Measurements from ENCODE around the gene TSPAN31. TPM values are rescaled to one million over a fixed set of nuclear protein-coding genes. Genes with fewer than 3 reads are reported as not detected.

TSPAN31 gene
- total and polyA plus RNA-seq, 12 donors: 21.1 to 37.4 (median 28.8) TPM

- ATAC-seq (peak in 3 of 8 donors; percentile 5 to 12 (median 9)), DNase-seq (peak in 1 of 2 donors; percentile 60)
- H3K9me3 ChIP-seq: no peaks in the 10 kb centered on the region
- intact Hi-C loops (cut with DNase I): no loop called here
- 71% methylated on average over 1 of the region's 1 CpG for WGBS, 2 donors
- peaks cover 13 to 48% (median 38%) of the 10 kb centered on the region in 7 donors for H3K27me3 ChIP-seq
- peaks cover 0 to 14% (median 0%) of the 10 kb centered on the region in 9 donors for H3K36me3 ChIP-seq
- TF ChIP-seq CTCF (IDR thresholded peaks at IDR 0.05): no peak
- peak overlapping the region in 7 of 10 donors; percentile 19 to 86 (median 64) for H3K27ac ChIP-seq
- peaks cover 16 to 74% (median 39%) of the 10 kb centered on the region in 9 donors for H3K4me1 ChIP-seq
- H3K4me3 ChIP-seq: peak overlapping the region in 6 of 10 donors; percentile 7 to 58 (median 20)
Observed at GRCh38 chr12:57741413-57741789, 3.4 kb upstream of the TSPAN31 start.

GRCh38 chr12:57741844-57742738 lies 2.7 kb upstream of the TSPAN31 start:
- peaks cover 0 to 17% (median 6%) of the 10 kb centered on the region in 9 donors for H3K36me3 ChIP-seq
- DNase-seq (no peak), ATAC-seq (no peak)
- 45 to 53% methylated on average over 14 of the region's 14 CpGs for WGBS, 2 donors
- peak overlapping the region in 9 of 10 donors; percentile 7 to 86 (median 60) for H3K27ac ChIP-seq
- intact Hi-C loops (cut with DNase I): no loop called here
- peaks cover 9 to 41% (median 31%) of the 10 kb centered on the region in 7 donors for H3K27me3 ChIP-seq
- H3K9me3 ChIP-seq: no peaks in the 10 kb centered on the region
- H3K4me3 ChIP-seq: peak overlapping the region in 6 of 10 donors; percentile 7 to 58 (median 20)
- peaks cover 11 to 67% (median 33%) of the 10 kb centered on the region in 9 donors for H3K4me1 ChIP-seq
- peak in 1 of 9 donors; percentile 24 for TF ChIP-seq CTCF (IDR thresholded peaks at IDR 0.05)

GRCh38 chr12:57743769-57744168 lies 1.1 kb upstream of the TSPAN31 start:
- ATAC-seq (no peak), DNase-seq (no peak)
- peaks cover 0 to 53% (median 18%) of the 10 kb centered on the region in 9 donors for H3K4me1 ChIP-seq
- H3K36me3 ChIP-seq: peaks cover 0 to 28% (median 19%) of the 10 kb centered on the region in 9 donors
- TF ChIP-seq CTCF (IDR thresholded peaks at IDR 0.05): no peak
- H3K27ac ChIP-seq: peak overlapping the region in 5 of 10 donors; percentile 91 to 99 (median 96)
- H3K4me3 ChIP-seq: peak overlapping the region in 3 of 10 donors; percentile 58 to 90 (median 88)
- peaks cover 0 to 25% (median 15%) of the 10 kb centered on the region in 7 donors for H3K27me3 ChIP-seq
- WGBS, 2 donors: 89 to 93% methylated on average over 2 of the region's 2 CpGs
- H3K9me3 ChIP-seq: no peaks in the 10 kb centered on the region
- intact Hi-C loops (cut with DNase I): no loop called here

GRCh38 chr12:57744194-57744776 lies 554 bp upstream of the TSPAN31 start:
- peaks cover 0 to 33% (median 24%) of the 10 kb centered on the region in 9 donors for H3K36me3 ChIP-seq
- peaks cover 0 to 19% (median 9%) of the 10 kb centered on the region in 7 donors for H3K27me3 ChIP-seq
- no peak for TF ChIP-seq CTCF (IDR thresholded peaks at IDR 0.05)
- no peaks in the 10 kb centered on the region for H3K9me3 ChIP-seq
- DNase-seq: peak; percentile 64 to 76
- H3K27ac ChIP-seq: peak overlapping the region; percentile 91 to 99 (median 96)
- WGBS, 2 donors: 10 to 13% methylated on average over 21 of the region's 21 CpGs
- peak; percentile 26 to 74 (median 67) for ATAC-seq
- peak overlapping the region; percentile 58 to 98 (median 88) for H3K4me3 ChIP-seq
- H3K4me1 ChIP-seq: peaks cover 0 to 48% (median 15%) of the 10 kb centered on the region in 9 donors
- intact Hi-C loops (cut with DNase I): no loop called here

Measured in heart right ventricle (tissue), 16 donors.